ENCODE measurements around the gene GLB1L2.
A peak's percentile ranks its signal among the peaks of the same experiment; 100 is the strongest.

Gene GLB1L2

DNA sequence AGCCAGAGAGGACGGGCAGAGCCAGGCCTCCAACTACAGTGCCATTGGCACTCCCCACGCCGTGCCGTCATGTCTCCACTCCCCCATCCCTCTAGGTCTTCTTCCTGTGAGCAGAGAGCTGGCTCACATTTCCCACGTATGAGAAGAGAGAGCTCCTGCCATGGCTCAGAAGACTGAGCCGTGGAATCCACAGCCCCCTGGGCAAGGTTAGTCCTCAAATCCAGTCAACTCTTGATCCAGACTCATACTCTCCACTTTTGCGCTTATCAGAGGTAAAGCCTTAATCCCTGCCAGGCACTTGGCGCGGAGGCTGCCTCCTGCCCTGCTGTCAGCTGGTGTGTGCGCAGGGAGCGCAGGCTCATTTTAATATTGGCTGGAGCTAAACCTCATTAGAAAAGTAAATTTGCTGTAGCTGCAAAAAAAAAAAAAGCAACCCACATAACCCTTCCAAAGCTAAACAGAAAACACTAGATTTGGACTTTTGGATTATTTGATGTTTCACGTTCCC is 75.6 kb downstream of the GLB1L2 start:
- DNase-seq: no peak

DNA sequence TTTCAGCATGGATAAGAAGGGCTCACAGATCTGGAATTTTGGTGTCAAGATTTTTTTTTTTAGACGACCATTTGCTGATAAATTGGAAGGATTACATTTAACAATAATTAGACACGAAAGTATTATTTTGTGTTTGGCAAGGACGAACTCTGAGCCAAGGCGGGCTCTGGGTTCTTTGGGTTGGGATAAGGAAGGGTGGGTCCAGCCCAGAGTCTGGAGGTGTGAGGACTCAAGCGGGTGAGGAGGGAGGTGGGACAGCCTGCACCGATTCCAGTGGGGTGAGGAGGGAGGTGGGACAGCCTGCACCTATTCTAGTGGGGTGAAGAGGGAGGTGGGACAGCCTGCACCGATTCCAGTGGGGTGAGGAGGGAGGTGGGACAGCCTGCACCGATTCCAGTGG is 76.1 kb downstream of the GLB1L2 start:
- no peak for DNase-seq

DNA sequence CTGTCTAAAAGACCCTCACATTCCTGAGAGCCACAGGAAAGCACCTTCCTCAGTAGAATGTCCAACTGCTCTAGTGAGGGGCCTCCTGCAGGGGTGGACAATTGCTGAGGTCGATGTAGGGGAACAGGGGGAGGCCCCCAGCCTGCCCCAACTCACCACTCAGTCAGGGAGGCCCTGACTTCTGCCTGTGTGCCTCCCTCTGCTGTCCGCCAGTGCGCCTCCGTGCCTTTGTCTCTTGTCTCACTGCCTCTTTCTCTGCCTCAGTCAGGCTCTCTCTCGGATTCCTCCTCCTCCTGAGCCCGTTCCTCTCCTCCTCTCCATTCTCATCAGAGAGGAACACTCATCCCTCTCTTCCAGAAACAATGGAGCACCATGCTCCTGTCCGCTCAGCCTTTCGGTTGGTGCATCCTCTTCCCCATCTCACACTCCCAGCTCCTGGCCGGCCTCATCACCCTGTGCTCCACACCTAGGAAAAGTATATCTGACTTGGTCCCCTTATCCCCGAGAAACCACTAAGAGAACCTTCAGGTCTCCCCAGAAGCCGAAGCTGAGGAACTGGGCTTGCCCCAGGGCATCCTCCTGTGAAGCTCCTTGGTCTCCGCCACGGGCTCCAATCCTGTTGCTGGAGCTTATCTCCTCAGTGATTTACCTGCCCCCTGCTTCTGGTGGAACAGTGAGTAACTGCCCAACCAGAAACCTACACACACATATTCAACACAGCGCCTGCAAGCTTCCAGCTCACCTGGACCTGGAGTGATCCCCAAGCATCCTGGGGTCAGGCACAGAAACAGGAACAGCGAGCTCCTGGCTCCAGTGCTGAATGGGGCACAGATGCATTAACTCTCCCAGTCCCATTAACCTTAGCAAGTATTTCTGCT is 78.0 kb downstream of the GLB1L2 start:
- no peak for DNase-seq

DNA sequence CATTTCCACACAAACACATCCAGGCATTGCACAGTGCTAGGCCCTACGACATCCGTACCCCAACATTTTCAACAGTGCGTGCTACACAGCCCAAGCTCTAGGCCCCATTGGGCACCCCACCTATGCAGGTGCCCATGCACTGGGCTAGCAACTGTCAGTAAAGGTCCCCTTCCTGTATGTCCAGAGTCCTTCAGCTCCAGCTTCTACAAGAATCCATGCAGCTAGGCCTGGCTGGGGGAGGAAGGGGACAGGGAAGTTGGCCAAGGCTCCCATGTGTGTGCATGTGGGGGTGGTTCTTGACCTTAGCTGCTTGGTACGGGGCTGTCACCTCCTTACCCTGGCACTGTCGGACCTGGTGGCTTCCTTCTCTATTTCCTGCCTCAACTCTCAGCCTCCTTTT is 79.0 kb downstream of the GLB1L2 start:
- no peak for DNase-seq

DNA sequence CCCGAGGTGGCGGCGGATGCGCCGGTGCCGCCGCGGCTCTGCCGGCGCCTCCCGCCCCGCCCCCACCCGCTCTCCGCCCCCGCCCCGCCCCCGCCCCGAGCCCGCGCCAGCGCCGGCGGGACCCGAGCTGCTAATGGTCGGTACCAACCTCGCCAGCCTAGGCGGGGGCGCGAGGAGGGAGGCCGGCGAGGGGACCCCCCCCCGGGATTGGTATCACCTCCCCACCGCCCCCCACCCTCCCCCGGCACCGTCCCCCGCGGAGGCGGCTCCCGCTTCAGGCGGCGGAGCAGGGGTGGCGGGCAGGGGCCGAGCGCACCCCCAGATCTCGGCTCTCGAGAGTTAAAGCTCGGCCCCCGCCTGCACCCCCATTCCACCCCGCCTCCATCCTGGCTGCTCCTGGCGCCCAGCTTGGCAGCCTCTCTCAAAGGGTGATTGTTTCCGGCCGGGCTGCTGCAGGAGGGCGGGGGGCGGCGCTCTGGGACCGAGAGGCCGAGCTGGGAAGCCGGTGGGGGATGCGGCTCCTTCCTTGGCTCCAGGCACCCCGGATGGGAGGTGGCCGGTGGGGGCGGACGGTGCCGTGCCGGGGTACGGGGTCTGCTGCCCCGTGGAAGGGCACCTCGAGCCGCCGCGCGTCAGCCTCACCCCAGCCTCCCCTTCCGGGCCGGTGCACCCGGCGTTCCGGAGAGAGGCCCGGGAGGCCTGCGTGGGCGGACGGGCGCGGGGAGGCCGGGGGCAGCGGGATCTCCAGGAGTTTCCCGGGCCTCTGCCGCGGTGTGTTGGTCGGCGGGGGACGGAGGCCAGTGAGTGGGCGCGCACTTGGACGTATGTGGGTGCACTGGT is 80.6 kb downstream of the GLB1L2 start, which contains the start of gene B3GAT1:
Gene B3GAT1 (minus strand): TSS at position 40 of the 840 bp plus-strand sequence. CDS start 24,583 bp downstream, outside the sequence.
- peak; percentile 61 for DNase-seq

DNA sequence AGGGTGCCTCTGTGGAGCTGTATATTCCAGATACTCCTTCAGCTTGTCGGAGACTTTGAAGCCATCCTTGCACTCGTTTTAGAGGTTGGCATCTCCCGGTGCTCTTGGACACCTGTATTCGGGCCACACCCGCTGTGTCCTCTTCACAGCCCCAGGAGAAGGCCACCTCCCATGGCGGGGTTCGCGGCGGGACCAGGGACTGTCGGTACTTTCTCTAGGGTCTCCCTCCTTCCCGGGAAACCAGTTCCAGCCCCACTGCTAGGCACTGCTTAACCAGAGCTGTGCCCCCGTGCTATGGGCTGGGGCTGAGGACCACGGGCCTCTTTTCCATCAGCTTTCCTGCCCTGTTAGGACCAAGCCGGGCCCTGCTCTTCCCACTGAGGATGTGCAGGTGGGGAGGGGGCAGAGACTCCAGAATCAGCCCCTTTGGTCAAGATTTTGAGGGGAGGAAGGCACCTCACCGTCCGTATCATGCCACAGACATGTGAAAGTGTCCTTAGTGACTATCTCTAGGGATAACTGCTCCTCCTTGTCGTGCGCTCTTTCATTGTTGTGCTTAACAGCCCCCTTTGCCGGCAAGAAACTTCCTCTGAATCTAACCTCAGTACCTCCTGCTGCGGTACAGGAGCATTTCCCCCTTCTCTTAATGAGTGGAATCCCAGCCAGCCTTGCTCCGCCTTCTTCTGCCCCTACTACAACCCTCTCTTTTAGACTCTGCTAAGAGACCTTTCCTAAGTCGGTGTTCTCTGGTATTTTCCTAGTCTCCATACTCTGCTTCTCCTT is 81.4 kb downstream of the GLB1L2 start:
- no peak for DNase-seq

DNA sequence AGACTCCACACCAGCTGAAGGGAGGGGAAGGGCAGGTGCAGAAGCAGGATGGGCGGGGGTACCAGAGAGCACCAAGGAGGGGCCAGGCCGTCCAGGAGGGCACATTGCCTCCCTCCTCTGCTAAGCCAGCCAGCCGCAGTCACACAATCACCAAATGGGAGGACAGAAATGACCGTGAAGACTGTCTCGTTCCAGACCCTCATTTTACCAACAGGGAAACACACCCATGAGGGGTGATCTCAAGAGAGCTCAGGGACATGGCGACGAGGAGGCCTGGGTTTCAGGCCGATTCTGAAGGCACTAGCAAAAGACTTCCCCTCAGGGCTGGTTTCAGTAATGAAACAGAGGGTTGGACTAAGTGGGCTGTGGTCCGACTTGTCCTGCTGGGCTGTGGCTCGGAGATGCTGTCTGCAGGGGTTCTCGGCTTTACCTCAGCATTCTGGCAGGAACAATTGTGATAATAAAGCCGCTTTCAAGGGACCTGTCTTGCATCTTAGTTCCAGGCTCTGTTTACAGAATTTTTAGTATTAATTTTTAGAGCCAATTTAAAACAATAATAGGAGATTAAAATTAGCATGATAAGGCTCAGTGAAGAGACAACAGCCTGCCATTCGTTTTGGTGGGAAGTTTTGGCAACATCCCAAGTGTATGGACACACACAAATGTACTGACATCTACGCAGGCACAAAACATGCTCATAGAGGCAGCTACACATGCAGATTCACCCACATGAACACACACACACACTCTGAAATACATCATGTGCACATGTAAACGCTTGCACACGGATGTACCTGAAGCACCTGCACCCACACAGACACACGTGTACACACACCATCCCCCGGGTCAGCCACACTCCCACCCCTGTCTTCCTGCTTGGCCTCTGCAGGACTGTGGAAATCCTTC is 82.3 kb downstream of the GLB1L2 start:
- DNase-seq: no peak

DNA sequence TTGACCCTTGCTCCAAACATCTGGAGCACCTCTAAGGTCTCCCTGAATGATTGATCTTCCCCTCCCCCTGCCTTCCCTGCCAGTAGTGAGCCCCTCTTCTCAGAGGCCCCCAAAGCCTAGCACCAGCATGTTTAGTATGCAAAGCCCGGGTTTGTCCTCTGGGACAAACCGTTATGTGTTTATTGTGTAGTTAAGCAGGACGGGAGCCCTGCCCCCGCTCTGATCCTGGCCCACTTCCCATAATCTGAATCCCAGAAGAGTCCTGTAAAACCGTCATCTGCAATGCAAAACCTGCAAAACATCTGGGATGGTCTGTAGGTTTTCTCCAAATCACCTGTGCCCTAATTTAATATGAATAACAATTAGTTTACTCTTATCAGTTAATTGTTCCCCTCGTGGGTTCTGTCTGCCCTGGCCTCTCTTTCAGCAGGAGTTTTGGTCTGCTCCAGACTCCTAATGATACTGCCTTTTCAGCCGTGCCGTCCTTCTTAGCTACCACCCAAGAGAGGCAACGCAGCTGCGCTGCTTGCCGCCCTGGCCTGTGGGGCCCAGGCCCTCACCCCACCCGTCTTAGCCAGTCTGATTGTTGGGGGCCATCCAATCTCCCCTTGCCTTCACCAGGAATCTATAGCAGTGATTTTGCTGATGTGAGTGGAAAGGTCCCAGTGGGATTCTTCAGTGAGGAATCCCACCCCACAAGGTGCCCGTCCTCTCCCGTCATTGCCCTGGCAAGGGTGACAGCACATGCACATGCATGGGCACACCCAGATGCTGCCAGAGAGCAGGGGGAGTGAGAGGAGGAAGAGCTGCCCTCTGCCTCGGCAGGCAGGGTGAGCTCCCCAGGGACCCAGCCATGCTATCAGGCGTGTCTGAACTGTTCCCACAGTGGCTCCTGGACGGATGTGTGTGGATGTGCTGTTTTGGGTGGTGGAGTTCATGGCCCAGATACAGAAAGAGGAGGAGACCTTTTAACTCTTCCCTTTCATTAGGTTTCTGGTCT is 83.3 kb downstream of the GLB1L2 start:
- peak; percentile 38 for DNase-seq

DNA sequence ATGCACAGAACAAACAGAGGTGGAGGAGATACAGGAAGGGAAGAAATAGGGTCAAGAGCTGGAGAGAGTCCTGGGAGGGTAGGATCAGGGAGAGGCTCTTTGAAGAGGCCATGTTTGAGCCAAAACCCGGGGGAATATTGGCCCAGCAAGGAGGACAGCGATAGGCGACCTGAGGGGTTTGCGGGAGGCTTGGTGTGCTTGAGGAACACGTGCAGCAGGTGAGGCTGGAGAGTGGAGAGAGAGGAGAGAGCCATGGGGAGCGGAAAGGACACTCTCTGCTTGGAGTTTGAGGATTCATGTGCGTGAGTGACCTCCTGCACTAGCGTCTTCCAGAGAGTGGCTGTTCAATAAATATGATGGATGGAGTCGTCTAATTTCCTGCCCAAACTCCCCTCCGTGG is 84.9 kb downstream of the GLB1L2 start:
- DNase-seq: no peak

DNA sequence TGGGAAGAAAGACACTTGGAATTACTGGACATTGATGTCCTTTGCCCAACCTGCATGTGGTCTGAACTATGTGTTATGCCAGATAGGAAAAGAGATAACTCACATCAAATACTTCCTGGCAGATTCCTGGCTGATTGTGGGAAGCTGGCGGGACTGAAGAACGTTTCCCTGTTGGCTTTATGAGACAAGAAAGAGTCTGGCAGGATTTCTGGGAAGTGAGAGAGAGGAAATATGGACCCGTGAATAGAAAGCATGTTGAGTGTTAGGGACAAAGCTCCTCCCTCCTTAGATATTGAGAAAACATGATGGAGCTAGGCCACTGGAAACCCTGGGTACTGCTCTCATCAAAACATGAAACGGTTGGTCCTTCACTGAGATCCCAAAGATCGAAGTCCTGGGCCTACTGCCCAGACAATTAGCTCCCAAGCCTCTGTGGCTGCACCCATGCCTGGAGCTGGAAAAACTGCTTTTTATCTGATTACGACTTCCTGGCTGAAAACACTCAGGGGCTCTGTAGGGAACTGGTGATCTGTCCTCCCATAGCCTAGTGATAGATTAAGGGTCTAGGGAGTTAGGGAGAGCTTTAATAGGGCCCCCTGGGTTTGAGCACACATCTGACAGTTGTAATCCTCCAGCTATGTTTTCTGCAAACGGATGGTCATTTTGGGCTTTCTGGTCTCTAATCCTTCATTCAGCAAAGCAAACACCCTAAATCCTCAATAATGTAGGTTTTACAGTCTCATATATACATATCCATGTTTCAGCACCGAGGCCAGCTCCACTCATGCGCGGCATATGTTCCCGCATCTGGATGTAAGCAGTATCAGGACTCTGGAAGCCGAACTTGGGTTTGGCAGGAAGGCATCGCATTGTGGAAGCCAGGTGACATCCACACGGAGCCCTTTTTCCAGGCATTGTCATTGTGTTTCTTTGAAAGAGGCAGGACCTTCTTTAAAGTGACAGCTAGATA is 86.4 kb downstream of the GLB1L2 start:
- DNase-seq: no peak

DNA sequence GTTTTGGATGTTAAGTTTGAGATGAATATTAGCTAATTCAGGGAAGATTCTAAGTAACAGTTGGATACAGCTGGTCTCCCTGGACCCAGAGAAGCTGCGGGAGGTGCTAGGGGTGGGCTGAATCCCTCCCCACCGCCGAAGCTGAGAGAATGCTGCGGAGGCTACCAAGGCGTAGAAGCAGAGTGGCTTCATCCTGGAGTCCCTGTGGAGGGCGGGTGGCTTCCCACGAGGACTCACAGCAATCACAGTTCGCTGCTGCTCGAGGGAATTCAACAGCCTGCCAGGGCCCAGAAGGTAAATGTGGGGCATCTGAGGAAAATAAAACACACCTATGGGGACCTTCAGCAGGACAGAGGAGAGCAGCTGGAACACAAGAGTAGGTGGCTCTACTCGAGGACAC is 91.3 kb downstream of the GLB1L2 start:
- DNase-seq: no peak

DNA sequence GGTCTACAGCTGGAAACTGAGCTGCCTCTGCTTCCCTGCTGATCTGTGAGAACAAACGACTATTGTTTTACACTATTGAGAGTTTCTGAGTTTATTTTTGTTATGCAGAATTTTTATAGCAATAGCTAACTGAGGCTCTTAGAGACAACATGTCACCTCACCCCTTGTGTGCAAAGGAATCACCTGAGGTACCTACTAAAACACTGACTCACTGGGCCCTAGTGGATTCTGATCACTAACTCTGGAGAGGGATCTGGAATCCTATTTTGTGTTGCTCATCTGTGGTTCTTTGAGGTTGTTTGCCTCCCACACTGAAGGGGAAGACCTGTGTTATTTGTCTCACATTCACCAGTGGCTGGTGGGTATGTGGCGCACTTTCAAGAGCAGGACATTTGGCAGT is 93.6 kb downstream of the GLB1L2 start:
- no peak for DNase-seq

All from NCI-H1105 treated with DMSO at 0.1 percent for 48 hours (cell line).